C4-2B (cell line): ENCODE measurements around the gene PRKD2.
A peak's percentile ranks its signal among the peaks of the same experiment; 100 is the strongest.

ENCODE experiments used
- H3K27ac ChIP-seq: fragments of 450-650 bp; 2 replicates; pipeline ENCODE4 v1.5.1; 2017
- ZFX ChIP-seq: fragments of 450-650 bp; IDR thresholded peaks from 2 replicates; pipeline ENCODE4 v1.6.1; 2017
- TF ChIP-seq, protein P1 (sequence below): fragments of 450-650 bp; conservative IDR thresholded peaks from 2 replicates; pipeline ENCODE4 v1.5.1; 2017; ENCODE audit warnings: mild to moderate bottlenecking

The PRKD2 gene

DNA sequence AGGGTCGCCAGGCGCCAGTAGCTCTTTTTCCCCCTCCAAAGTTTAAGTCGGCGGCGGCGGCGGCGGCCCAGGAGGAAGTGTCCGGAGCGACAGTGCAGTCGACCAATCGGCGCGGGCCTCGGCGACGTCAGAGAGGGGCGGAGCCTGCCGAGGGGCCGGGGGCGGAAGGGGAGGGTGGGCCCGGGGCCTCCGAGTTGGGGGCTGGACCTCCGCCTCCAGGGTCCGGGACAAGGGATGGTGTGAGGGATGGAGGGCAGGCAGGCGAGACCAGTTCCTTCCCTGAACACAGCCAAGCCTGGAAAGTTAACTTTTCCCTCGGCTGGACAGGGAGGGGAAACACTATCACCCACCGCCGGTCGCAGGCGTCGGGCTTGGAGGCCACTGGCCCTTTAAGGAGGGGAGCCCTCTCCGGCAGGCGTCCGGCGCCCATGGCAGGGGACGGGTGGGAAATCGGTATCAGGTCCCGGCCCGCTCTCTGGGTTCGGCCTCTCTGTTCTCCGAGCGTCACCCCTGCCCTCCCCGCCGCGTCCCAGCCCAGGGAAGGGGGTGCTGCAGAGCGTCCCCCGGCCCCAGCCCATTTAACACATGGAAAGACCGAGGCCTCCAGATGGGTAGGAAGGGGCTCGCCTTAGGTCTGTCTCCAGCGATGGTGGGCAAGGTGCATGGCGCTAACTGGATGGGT is at the start of gene PRKD2:
TSS of gene PRKD2 (minus strand) at position 81 of the 682 bp plus-strand sequence. CDS start 744 bp downstream, outside the sequence.
- no peak for TF ChIP-seq ZFX
- TF ChIP-seq, protein P1, sequence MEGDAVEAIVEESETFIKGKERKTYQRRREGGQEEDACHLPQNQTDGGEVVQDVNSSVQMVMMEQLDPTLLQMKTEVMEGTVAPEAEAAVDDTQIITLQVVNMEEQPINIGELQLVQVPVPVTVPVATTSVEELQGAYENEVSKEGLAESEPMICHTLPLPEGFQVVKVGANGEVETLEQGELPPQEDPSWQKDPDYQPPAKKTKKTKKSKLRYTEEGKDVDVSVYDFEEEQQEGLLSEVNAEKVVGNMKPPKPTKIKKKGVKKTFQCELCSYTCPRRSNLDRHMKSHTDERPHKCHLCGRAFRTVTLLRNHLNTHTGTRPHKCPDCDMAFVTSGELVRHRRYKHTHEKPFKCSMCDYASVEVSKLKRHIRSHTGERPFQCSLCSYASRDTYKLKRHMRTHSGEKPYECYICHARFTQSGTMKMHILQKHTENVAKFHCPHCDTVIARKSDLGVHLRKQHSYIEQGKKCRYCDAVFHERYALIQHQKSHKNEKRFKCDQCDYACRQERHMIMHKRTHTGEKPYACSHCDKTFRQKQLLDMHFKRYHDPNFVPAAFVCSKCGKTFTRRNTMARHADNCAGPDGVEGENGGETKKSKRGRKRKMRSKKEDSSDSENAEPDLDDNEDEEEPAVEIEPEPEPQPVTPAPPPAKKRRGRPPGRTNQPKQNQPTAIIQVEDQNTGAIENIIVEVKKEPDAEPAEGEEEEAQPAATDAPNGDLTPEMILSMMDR: no peak
- peak within 1 kb of the TSS; percentile 75 for H3K27ac ChIP-seq

DNA sequence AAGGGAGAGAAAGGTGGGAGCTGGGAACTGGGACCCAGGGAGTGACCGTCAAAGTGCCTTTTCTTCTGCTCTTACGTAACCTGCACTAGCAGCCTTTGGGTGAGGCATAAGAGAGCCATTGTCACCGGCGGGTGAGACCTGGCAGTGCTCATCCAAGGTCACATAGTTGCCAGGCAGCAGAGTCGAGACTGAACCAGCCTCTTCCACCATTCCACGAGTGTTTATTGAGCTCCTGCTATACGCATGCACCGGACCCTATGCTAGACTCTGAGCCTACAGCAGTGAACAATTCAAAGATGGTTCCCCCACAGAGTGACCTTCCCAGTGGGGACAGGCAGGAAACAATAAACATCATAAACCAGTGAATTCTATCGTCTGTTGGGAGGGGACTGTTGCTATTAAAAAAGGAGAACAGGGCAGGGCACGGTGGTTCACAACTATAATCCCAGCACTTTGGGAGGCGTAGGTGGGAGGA is 47.9 kb upstream of the PRKD2 start:
- no peak overlapping the region for H3K27ac ChIP-seq
- TF ChIP-seq, protein P1: no peak
- TF ChIP-seq ZFX: no peak

- TF ChIP-seq, protein P1: no peak
- no peak for TF ChIP-seq ZFX
- H3K27ac ChIP-seq: peak overlapping the region; percentile 22; the same call in 1 of the 2 replicates
These were observed 45.5 kb upstream of the PRKD2 start for GRCh38 chr19:46762245-46762890.

- H3K27ac ChIP-seq: peak overlapping the region; percentile 63
These were observed 44.5 kb upstream of the PRKD2 start for GRCh38 chr19:46761418-46761831.

DNA sequence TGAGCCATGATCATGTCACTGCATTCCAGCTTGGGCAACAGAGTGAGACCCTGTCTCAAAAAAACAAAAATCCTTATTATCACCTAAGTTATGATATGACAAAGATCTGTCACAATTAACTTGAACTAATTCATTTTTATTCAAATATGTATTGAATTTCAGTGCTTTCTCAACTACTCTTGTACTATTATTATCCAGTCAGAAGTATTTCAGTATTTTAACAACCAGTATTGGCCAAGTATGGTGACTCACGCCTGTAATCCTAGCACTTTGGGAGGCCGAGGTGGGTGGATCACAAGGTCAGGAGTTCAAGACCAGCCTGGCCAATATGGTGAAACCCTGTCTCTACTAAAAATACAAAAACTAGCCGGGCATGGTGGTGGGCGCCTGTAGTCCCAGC is 44.0 kb upstream of the PRKD2 start:
- H3K27ac ChIP-seq: peak overlapping the region; percentile 63

More at GRCh38 chr19:46761418-46761831, 44.5 kb upstream of the PRKD2 start:
- TF ChIP-seq, protein P1: no peak
- TF ChIP-seq ZFX: no peak

GRCh38 chr19:46760363-46760762 is 43.4 kb upstream of the PRKD2 start:
- TF ChIP-seq, protein P1: no peak
- TF ChIP-seq ZFX: no peak
- peak overlapping the region; percentile 63 for H3K27ac ChIP-seq

DNA sequence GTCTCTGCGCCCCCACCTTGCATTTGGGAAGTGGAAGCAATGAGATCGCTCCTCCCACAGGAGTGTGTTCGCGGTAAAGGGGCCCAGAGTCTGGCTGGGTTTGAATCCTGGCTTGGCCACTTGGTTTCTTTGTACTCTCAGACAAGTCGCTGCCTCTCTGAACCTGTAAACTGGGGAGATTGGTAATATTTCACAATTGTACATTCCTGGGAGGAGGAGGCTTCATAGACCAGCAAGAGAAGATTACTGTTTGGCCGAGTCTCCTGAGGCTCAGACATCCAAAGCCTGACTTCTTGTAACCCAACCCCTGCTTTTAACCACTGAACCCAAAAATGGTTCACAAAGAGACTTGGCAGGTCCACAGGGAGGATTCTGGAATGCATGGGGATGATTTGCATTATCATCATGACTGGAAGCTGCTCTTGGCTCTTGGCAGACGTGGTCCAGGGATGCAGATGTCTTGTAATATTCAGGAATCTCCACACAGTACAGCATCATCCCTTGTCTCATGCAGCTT is 43.0 kb upstream of the PRKD2 start:
- no peak overlapping the region for H3K27ac ChIP-seq
- no peak for TF ChIP-seq ZFX
- TF ChIP-seq, protein P1: no peak
